PC-9 (cell line): ENCODE measurements around the gene HSF5. TPM values are rescaled to one million over a fixed set of nuclear protein-coding genes. Genes with fewer than 3 reads are reported as not detected.

ENCODE experiments used
- BruUV-seq: library from RNA; stranded (reverse); fragments of 400-500 nt; replicated peaks from 2 replicates; lab custom pipeline; 2021; lab: Mats Ljungman, UMichigan
- CTCF ChIA-PET: fragments of 300-600 bp; sonication (Branson Sonifier 250); formaldehyde crosslinking; loops from one replicate; lab custom pipeline; 2022; ENCODE audit warnings: antibody characterized with exemption; lab: Charles Lee
- POLR2A ChIA-PET: fragments of 300-600 bp; sonication (Branson Sonifier 250); formaldehyde crosslinking; loops from one replicate; lab custom pipeline; 2022; ENCODE audit warnings: antibody characterized with exemption; ENCODE audit not compliant: unreplicated experiment; lab: Charles Lee
- DNase-seq, 2 experiments: peaks; one replicate each; pipeline versions ENCODE4 v3.0.0 to v3.0.0-alpha.2; 2015 to 2022; ENCODE audit warnings: mixed read lengths in 1 of 2
- H2AFZ ChIP-seq: fragments of 200-600 bp; sonication (generic); 2 replicates; pipeline ENCODE4 v1.8.1; 2017; ENCODE audit warnings: antibody characterized with exemption
- H3F3A ChIP-seq: fragments of 200-600 bp; sonication (generic); 2 replicates; pipeline ENCODE4 v1.8.1; 2017; ENCODE audit warnings: antibody characterized with exemption, mild to moderate bottlenecking, low read depth; ENCODE audit not compliant: insufficient read depth
- H3K27ac ChIP-seq: fragments of 200-600 bp; sonication (generic); 2 replicates; pipeline ENCODE4 v1.6.1; 2016; ENCODE audit warnings: mixed run types
- H3K27me3 ChIP-seq: fragments of 200-600 bp; sonication (generic); 2 replicates; pipeline ENCODE4 v1.6.1; 2016; ENCODE audit warnings: low read depth, mixed run types; ENCODE audit not compliant: insufficient read depth
- H3K36me3 ChIP-seq: fragments of 200-600 bp; sonication (generic); 2 replicates; pipeline ENCODE4 v1.6.1; 2016; ENCODE audit warnings: low read depth, mixed run types
- H3K4me1 ChIP-seq: fragments of 200-600 bp; sonication (generic); replicated peaks from 2 replicates; pipeline ENCODE4 v1.6.1; 2016; ENCODE audit warnings: mixed run types; ENCODE audit not compliant: insufficient read depth
- H3K4me2 ChIP-seq: fragments of 200-600 bp; sonication (generic); 2 replicates; pipeline ENCODE4 v1.6.1; 2017; ENCODE audit warnings: mixed run types
- H3K4me3 ChIP-seq: fragments of 200-600 bp; sonication (generic); 2 replicates; pipeline ENCODE4 v1.6.1; 2016; ENCODE audit warnings: mixed run types
- H3K79me2 ChIP-seq: fragments of 200-600 bp; sonication (generic); 2 replicates; pipeline ENCODE4 v1.6.1; 2017; ENCODE audit warnings: low read depth, mixed run types
- H3K9me2 ChIP-seq: fragments of 200-600 bp; sonication (generic); 2 replicates; pipeline ENCODE4 v1.8.1; 2017; ENCODE audit warnings: mild to moderate bottlenecking; ENCODE audit not compliant: insufficient read depth
- H3K9me3 ChIP-seq: fragments of 200-600 bp; sonication (generic); 2 replicates; pipeline ENCODE4 v1.8.1; 2016; ENCODE audit warnings: low read depth; ENCODE audit not compliant: insufficient read depth
- H4K20me1 ChIP-seq: fragments of 200-600 bp; sonication (generic); 2 replicates; pipeline ENCODE4 v1.8.1; 2017; ENCODE audit not compliant: insufficient read depth
- CTCF ChIP-seq: fragments of 200-600 bp; sonication (generic); conservative IDR thresholded peaks from 2 replicates; pipeline ENCODE4 v1.6.1; 2017; ENCODE audit warnings: mixed run types, antibody characterized with exemption, mild to moderate bottlenecking, moderate library complexity
- EZH2 ChIP-seq: fragments of 200-600 bp; sonication (generic); IDR thresholded peaks from 2 replicates; pipeline ENCODE4 v1.8.0; 2017; ENCODE audit warnings: antibody characterized with exemption, low read depth
- intact Hi-C: fragments of 100-400 bp; cut with micrococcal nuclease; formaldehyde crosslinking; loops from one replicate; pipeline ENCODE4 v1.10.0; 2022; ENCODE audit not compliant: unreplicated experiment
- total RNA-seq: library from RNA; stranded (reverse); gene quantifications from 2 replicates; pipeline ENCODE4 v1.2.3, GENCODE V29; 2021

The HSF5 gene
- total RNA-seq, 1 experiment from 2014 or later = not detected

- POLR2A ChIA-PET = no interaction called here
- DNase-seq = no peak
- H3F3A ChIP-seq = no peaks in the 10 kb centered on the region
- no peaks in the 10 kb centered on the region for H3K36me3 ChIP-seq
- H3K4me2 ChIP-seq = no peak overlapping the region
- no peaks in the 10 kb centered on the region for H4K20me1 ChIP-seq
- intact Hi-C loops = no loop called here
- no peaks in the 10 kb centered on the region for H3K27me3 ChIP-seq
- H3K4me1 ChIP-seq = no peaks in the 10 kb centered on the region
- no peaks in the 10 kb centered on the region for H3K9me3 ChIP-seq
- H3K9me2 ChIP-seq = no peaks in the 10 kb centered on the region
- no peak overlapping the region for H3K4me3 ChIP-seq
- no peak overlapping the region for H3K27ac ChIP-seq
- BruUV-seq = no TSS peak
- no peaks in the 10 kb centered on the region for H3K79me2 ChIP-seq
- CTCF ChIA-PET = no interaction called here
- TF ChIP-seq CTCF (no peak), EZH2 (no peak)
- no peak overlapping the region for H2AFZ ChIP-seq
Measured at GRCh38 chr17:58480090-58480489, 8.1 kb downstream of the HSF5 start.

- no peaks in the 10 kb centered on the region for H3K9me2 ChIP-seq
- H3K4me1 ChIP-seq = no peaks in the 10 kb centered on the region
- ChIA-PET CTCF (no interaction called here), POLR2A (no interaction called here)
- intact Hi-C loops = no loop called here
- no peak overlapping the region for H3K4me3 ChIP-seq
- H3K36me3 ChIP-seq = no peaks in the 10 kb centered on the region
- H3K4me2 ChIP-seq = no peak overlapping the region
- no peak overlapping the region for H2AFZ ChIP-seq
- H3K27me3 ChIP-seq = no peaks in the 10 kb centered on the region
- H3F3A ChIP-seq = no peaks in the 10 kb centered on the region
- H4K20me1 ChIP-seq = no peaks in the 10 kb centered on the region
- no peaks in the 10 kb centered on the region for H3K79me2 ChIP-seq
- no peaks in the 10 kb centered on the region for H3K9me3 ChIP-seq
- no peak overlapping the region for H3K27ac ChIP-seq
- TF ChIP-seq EZH2 (no peak), CTCF (no peak)
- DNase-seq = no peak
- BruUV-seq = no TSS peak
Measured at GRCh38 chr17:58476812-58477211, 11.4 kb downstream of the HSF5 start.

GRCh38 chr17:58475985-58476384 lies 12.2 kb downstream of the HSF5 start:
- Histone ChIP-seq H3K36me3 (no peaks in the 10 kb centered on the region), H3F3A (no peaks in the 10 kb centered on the region), H3K9me2 (no peaks in the 10 kb centered on the region), H3K4me1 (no peaks in the 10 kb centered on the region), H3K79me2 (no peaks in the 10 kb centered on the region), H3K4me3 (no peak overlapping the region), H3K27me3 (no peaks in the 10 kb centered on the region), H3K9me3 (no peaks in the 10 kb centered on the region), H2AFZ (no peak overlapping the region), H4K20me1 (no peaks in the 10 kb centered on the region), H3K27ac (no peak overlapping the region), H3K4me2 (no peak overlapping the region)
- intact Hi-C loops = no loop called here
- no TSS peak for BruUV-seq
- no peak for DNase-seq
- POLR2A ChIA-PET = no interaction called here
- CTCF ChIA-PET = no interaction called here
- no peak for TF ChIP-seq CTCF
- TF ChIP-seq EZH2 = no peak
